Stomach (tissue), 4 donors: Measurements from ENCODE around the gene DRICH1.

ENCODE experiments used
- POLR2A ChIP-seq, 4 donors: fragments of 450-650 bp; IDR thresholded peaks; one replicate each; pipeline ENCODE4 v1.6.1; 2016; ENCODE audit warnings: antibody characterized with exemption in 4 of 4, control low read depth in 2 of 4, mild to moderate bottlenecking in 1 of 4, moderate library complexity in 1 of 4
- TF ChIP-seq, protein P1 (sequence below), 7 experiments: fragments of 450-650 bp in 4 of 7; fragments of 200-600 bp in 3 of 7; sonication (generic) in 3 of 7; IDR thresholded peaks; one replicate each; pipeline ENCODE4 v1.5.1; 2016 to 2019; ENCODE audit warnings: antibody characterized with exemption in 7 of 7, control low read depth in 2 of 7, mild to moderate bottlenecking in 1 of 7

DNA sequence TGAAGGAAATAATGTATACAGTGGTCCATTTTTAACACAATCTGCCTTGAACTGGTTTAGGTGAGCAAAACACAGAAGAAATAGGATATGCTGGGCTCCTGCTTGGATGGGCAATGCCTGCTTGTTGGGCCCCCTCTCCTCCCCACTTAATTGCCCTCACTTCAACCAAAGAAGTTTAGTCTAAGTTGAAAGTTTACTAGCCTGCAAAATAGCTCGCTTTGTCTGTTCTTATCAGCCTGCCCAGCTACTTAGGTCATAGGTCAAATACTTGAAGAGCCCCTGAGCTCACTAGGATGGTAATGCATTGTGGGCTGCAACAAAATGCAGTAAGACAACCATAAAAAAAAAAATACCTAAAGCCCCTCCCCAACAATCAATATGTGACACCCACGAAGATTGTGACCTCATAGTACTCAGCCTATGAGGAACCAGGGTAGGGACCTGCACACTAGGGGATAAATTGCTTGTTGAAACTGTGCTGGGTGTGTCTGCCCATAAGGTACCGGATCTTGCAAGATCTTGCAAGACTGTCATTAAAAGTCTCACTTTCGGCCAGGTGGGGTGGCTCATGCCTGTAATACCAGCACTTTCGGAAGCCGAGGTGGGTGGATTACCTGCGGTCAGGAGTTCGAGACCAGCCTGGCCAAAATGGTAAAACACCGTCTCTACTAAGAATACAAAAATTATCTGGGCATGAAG lies 10.9 kb downstream of the DRICH1 start:
- TF ChIP-seq, protein P1, sequence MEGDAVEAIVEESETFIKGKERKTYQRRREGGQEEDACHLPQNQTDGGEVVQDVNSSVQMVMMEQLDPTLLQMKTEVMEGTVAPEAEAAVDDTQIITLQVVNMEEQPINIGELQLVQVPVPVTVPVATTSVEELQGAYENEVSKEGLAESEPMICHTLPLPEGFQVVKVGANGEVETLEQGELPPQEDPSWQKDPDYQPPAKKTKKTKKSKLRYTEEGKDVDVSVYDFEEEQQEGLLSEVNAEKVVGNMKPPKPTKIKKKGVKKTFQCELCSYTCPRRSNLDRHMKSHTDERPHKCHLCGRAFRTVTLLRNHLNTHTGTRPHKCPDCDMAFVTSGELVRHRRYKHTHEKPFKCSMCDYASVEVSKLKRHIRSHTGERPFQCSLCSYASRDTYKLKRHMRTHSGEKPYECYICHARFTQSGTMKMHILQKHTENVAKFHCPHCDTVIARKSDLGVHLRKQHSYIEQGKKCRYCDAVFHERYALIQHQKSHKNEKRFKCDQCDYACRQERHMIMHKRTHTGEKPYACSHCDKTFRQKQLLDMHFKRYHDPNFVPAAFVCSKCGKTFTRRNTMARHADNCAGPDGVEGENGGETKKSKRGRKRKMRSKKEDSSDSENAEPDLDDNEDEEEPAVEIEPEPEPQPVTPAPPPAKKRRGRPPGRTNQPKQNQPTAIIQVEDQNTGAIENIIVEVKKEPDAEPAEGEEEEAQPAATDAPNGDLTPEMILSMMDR (IDR thresholded peaks at IDR 0.05) = no peak
- no peak for TF ChIP-seq POLR2A (IDR thresholded peaks at IDR 0.05)
